Breast epithelium (tissue), 4 donors: ENCODE results near the gene RELCH. TPM values are rescaled to one million over a fixed set of nuclear protein-coding genes. Genes with fewer than 3 reads are reported as not detected.

Source experiments
- DNase-seq, 2 donors: peaks; one replicate each; pipeline ENCODE4 v3.0.0-alpha.2; 2019; ENCODE audit warnings: low spot score in 2 of 2
- H3K27ac ChIP-seq, 2 donors: fragments of 200-600 bp; sonication (generic) in 1 of 2; one replicate each; pipeline ENCODE4 v1.5.1; 2016 to 2019; ENCODE audit warnings: mild to moderate bottlenecking in 1 of 2
- H3K27me3 ChIP-seq, 2 donors: fragments of 200-600 bp; sonication (generic) in 1 of 2; one replicate each; pipeline versions ENCODE4 v1.5.1 to v1.6.0; 2017 to 2019; ENCODE audit warnings: control low read depth in 1 of 2, mild to moderate bottlenecking in 1 of 2
- H3K36me3 ChIP-seq: fragments of 200-600 bp; one replicate; pipeline ENCODE4 v1.5.1; 2019
- H3K4me1 ChIP-seq, 2 donors: fragments of 200-600 bp; sonication (generic); one replicate each; pipeline ENCODE4 v1.5.1; 2016 to 2019; ENCODE audit warnings: control low read depth in 1 of 2
- H3K4me3 ChIP-seq, 3 donors: fragments of 200-600 bp; sonication (generic); 1 replicate in 2 of 3; 2 replicates in 1 of 3; pipeline ENCODE4 v1.5.1; 2016 to 2019; ENCODE audit warnings: mild to moderate bottlenecking in 3 of 3, moderate library complexity in 2 of 3
- H3K9me3 ChIP-seq, 2 donors: fragments of 200-600 bp; sonication (generic) in 1 of 2; one replicate each; pipeline ENCODE4 v1.5.1; 2016 to 2019; ENCODE audit warnings: control low read depth in 1 of 2
- POLR2A ChIP-seq: fragments of 450-650 bp; IDR thresholded peaks from one replicate; pipeline ENCODE4 v1.6.1; 2016; ENCODE audit warnings: antibody characterized with exemption, mild to moderate bottlenecking, moderate library complexity
- POLR2AphosphoS5 ChIP-seq, 3 donors: sonication (generic); formaldehyde crosslinking; IDR thresholded peaks; one replicate each; pipeline ENCODE4 v1.6.1; 2017; ENCODE audit warnings: antibody characterized with exemption in 3 of 3
- intact Hi-C: fragments of 100-400 bp; cut with DNase I; formaldehyde crosslinking; loops from one replicate; pipeline ENCODE4 v1.15.1; 2023; ENCODE audit warnings: low total_unique reads
- total RNA-seq, 3 donors: library from RNA; depleted of rRNA; stranded (reverse); fragments of >200 nt; gene quantifications; one replicate each; pipeline ENCODE4 v1.1.0, GENCODE V29; 2016
- TF ChIP-seq, protein P1 (sequence below), 3 donors: fragments of 450-650 bp; IDR thresholded peaks; one replicate each; pipeline ENCODE4 v1.5.1; 2016 to 2017; ENCODE audit warnings: antibody characterized with exemption in 3 of 3, mild to moderate bottlenecking in 3 of 3, moderate library complexity in 3 of 3

Gene RELCH
- total RNA-seq, 3 donors from 2014 or later: 33.0 to 69.4 (median 45.9) TPM

- TF ChIP-seq, protein P1, sequence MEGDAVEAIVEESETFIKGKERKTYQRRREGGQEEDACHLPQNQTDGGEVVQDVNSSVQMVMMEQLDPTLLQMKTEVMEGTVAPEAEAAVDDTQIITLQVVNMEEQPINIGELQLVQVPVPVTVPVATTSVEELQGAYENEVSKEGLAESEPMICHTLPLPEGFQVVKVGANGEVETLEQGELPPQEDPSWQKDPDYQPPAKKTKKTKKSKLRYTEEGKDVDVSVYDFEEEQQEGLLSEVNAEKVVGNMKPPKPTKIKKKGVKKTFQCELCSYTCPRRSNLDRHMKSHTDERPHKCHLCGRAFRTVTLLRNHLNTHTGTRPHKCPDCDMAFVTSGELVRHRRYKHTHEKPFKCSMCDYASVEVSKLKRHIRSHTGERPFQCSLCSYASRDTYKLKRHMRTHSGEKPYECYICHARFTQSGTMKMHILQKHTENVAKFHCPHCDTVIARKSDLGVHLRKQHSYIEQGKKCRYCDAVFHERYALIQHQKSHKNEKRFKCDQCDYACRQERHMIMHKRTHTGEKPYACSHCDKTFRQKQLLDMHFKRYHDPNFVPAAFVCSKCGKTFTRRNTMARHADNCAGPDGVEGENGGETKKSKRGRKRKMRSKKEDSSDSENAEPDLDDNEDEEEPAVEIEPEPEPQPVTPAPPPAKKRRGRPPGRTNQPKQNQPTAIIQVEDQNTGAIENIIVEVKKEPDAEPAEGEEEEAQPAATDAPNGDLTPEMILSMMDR (IDR thresholded peaks at IDR 0.05): no peak
- intact Hi-C loops: no loop called here
- Histone ChIP-seq H3K27me3 (no peaks in the 10 kb centered on the region), H3K27ac (no peak overlapping the region), H3K4me1 (no peaks in the 10 kb centered on the region), H3K9me3 (no peaks in the 10 kb centered on the region), H3K36me3 (no peaks in the 10 kb centered on the region), H3K4me3 (no peak overlapping the region)
- DNase-seq: no peak
These were observed 7.8 kb upstream of the RELCH start for GRCh38 chr18:62179213-62179612.

DNA sequence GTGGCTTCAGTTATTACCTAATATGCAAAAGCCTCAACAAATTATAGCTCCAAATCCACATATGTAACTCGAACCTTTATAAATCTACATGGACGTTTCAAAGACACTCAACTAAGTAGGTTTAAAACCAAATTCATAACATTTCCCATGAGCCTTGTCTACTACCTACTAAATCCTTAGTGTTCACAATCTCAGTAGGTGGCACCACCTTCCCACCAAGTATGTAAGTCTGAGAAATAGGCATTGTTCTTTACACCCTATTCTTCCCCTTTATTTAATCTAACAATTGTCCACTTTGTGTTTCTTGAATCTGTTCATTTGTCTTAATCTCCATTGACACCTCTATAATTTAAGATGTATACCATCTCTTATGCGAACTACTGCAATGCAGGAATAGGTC, 4.8 kb upstream of the RELCH start:
- DNase-seq: no peak
- Histone ChIP-seq H3K27me3 (no peaks in the 10 kb centered on the region), H3K27ac (no peak overlapping the region), H3K4me3 (no peak overlapping the region), H3K4me1 (no peaks in the 10 kb centered on the region), H3K9me3 (no peaks in the 10 kb centered on the region), H3K36me3 (no peaks in the 10 kb centered on the region)
- no peak for TF ChIP-seq POLR2AphosphoS5 (IDR thresholded peaks at IDR 0.05)
- TF ChIP-seq POLR2A: no peak
- TF ChIP-seq, protein P1 (IDR thresholded peaks at IDR 0.05): no peak
- intact Hi-C loops: loop anchor here (10.0 kb wide), 1 partner anchor 403 kb away; no protein-coding TSS in a partner anchor

DNA sequence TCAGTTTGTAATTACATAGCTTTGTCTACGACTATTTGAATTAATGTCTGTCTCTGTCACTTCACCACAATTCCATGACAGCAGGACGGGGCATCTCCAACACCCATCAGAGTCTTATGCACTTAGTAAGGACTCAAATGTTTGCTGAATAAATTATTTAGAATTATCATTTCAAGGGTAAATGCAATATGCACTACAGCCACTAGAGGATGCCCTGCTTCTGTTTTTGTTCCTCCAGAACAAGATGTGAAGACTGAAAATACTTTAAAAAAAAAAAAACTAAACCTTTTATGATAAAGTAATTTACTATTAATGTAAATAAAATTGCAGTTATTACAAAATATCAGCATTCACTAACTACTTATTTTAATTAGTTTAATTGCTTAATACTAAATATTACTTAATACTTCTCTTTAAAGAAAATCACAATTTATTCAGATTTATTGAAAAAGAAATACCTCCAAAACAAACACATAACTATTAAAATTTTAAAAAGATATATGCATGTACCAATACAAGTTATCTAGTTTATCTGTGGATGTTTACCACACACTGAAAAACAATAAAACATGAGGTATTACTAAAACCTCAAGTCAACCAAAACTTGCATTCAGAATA, 3.4 kb upstream of the RELCH start:
- Histone ChIP-seq H3K4me1 (peaks cover 0 to 3% of the 10 kb centered on the region in 2 donors), H3K9me3 (no peaks in the 10 kb centered on the region), H3K4me3 (no peak overlapping the region), H3K27me3 (no peaks in the 10 kb centered on the region), H3K27ac (no peak overlapping the region), H3K36me3 (no peaks in the 10 kb centered on the region)
- TF ChIP-seq, protein P1 (IDR thresholded peaks at IDR 0.05): peak; percentile 88 to 95 (median 94)
- TF ChIP-seq POLR2AphosphoS5 (IDR thresholded peaks at IDR 0.05): no peak
- no peak for DNase-seq
- intact Hi-C loops: loop anchor here (10.0 kb wide), 1 partner anchor 401 kb away; no protein-coding TSS in a partner anchor

GRCh38 chr18:62186499-62186773, 619 bp upstream of the RELCH start:
- intact Hi-C loops: loop anchor here (10.0 kb wide), 1 partner anchor 398 kb away; no protein-coding TSS in a partner anchor
- no peaks in the 10 kb centered on the region for H3K9me3 ChIP-seq
- no peaks in the 10 kb centered on the region for H3K27me3 ChIP-seq
- H3K4me3 ChIP-seq: peak overlapping the region; percentile 84 to 97 (median 96)
- TF ChIP-seq, protein P1 (IDR thresholded peaks at IDR 0.05): no peak
- TF ChIP-seq POLR2AphosphoS5 (IDR thresholded peaks at IDR 0.05) (no peak), POLR2A (no peak)
- DNase-seq: no peak
- H3K36me3 ChIP-seq: no peaks in the 10 kb centered on the region
- peak overlapping the region; percentile 86 to 87 for H3K27ac ChIP-seq
- peaks cover 0 to 6% of the 10 kb centered on the region in 2 donors for H3K4me1 ChIP-seq

GRCh38 chr18:62187543-62188510, 772 bp downstream of the RELCH start:
- no peaks in the 10 kb centered on the region for H3K36me3 ChIP-seq
- intact Hi-C loops: loop anchor here (10.0 kb wide), 1 partner anchor 397 kb away; no protein-coding TSS in a partner anchor
- TF ChIP-seq, protein P1 (IDR thresholded peaks at IDR 0.05): peak in 1 of 3 donors; percentile 4
- no peak for TF ChIP-seq POLR2A
- no peak for TF ChIP-seq POLR2AphosphoS5 (IDR thresholded peaks at IDR 0.05)
- no peaks in the 10 kb centered on the region for H3K9me3 ChIP-seq
- H3K4me1 ChIP-seq: peaks cover 0 to 6% of the 10 kb centered on the region in 2 donors
- H3K27ac ChIP-seq: peak overlapping the region; percentile 86 to 87
- no peak for DNase-seq
- no peaks in the 10 kb centered on the region for H3K27me3 ChIP-seq
- peak overlapping the region; percentile 84 to 97 (median 96) for H3K4me3 ChIP-seq
